ENCODE data around the gene MEIKIN. TPM values are rescaled to one million over a fixed set of nuclear protein-coding genes. Genes with fewer than 3 reads are reported as not detected.

The MEIKIN gene
- total RNA-seq, 1 experiment from 2014 or later, result not detected

GRCh38 chr5:131765261-131765660 is 180.2 kb downstream of the MEIKIN start:
- H3K4me3 ChIP-seq, result no peak overlapping the region
- H3K4me1 ChIP-seq, result no peaks in the 10 kb centered on the region
- DNase-seq, result no peak
- 0 out of 2 replicates have a peak, but pooled peaks cover 2% of the 10 kb centered on the region for H3K36me3 ChIP-seq
- no peaks in the 10 kb centered on the region for H3K9me3 ChIP-seq (replicated peaks)
- H3K27me3 ChIP-seq, result no peaks in the 10 kb centered on the region
- H3K27ac ChIP-seq, result no peak overlapping the region

GRCh38 chr5:131763968-131764367 is 181.5 kb downstream of the MEIKIN start:
- Histone ChIP-seq H3K36me3 (0 out of 2 replicates have a peak, but pooled peaks cover 2% of the 10 kb centered on the region), H3K4me1 (no peaks in the 10 kb centered on the region), H3K27me3 (no peaks in the 10 kb centered on the region), H3K9me3 (replicated peaks) (no peaks in the 10 kb centered on the region), H3K4me3 (no peak overlapping the region), H3K27ac (no peak overlapping the region)
- DNase-seq, result no peak

- DNase-seq, result no peak
- H3K9me3 ChIP-seq (replicated peaks), result no peaks in the 10 kb centered on the region
These were observed 184.7 kb downstream of the MEIKIN start for GRCh38 chr5:131760793-131761192.

GRCh38 chr5:131759704-131760103 is 185.8 kb downstream of the MEIKIN start:
- no peak for DNase-seq
- H3K36me3 ChIP-seq, result 0 out of 2 replicates have a peak, but pooled peaks cover 2% of the 10 kb centered on the region
- no peaks in the 10 kb centered on the region for H3K4me1 ChIP-seq
- H3K9me3 ChIP-seq (replicated peaks), result no peaks in the 10 kb centered on the region
- H3K4me3 ChIP-seq, result no peak overlapping the region
- no peak overlapping the region for H3K27ac ChIP-seq
- no peaks in the 10 kb centered on the region for H3K27me3 ChIP-seq

More at GRCh38 chr5:131760793-131761192, 184.7 kb downstream of the MEIKIN start:
- Histone ChIP-seq H3K27ac (no peak overlapping the region), H3K27me3 (no peaks in the 10 kb centered on the region), H3K4me1 (no peaks in the 10 kb centered on the region), H3K36me3 (0 out of 2 replicates have a peak, but pooled peaks cover 2% of the 10 kb centered on the region), H3K4me3 (no peak overlapping the region)

GRCh38 chr5:131758520-131758900 is 187.0 kb downstream of the MEIKIN start:
- H3K4me1 ChIP-seq, result no peaks in the 10 kb centered on the region
- DNase-seq, result no peak
- no peaks in the 10 kb centered on the region for H3K27me3 ChIP-seq
- H3K9me3 ChIP-seq (replicated peaks), result no peaks in the 10 kb centered on the region
- no peaks in the 10 kb centered on the region for H3K36me3 ChIP-seq
- H3K27ac ChIP-seq, result no peak overlapping the region
- H3K4me3 ChIP-seq, result no peak overlapping the region

GRCh38 chr5:131757830-131758519 is 187.5 kb downstream of the MEIKIN start:
- Histone ChIP-seq H3K4me1 (no peaks in the 10 kb centered on the region), H3K27me3 (no peaks in the 10 kb centered on the region), H3K36me3 (no peaks in the 10 kb centered on the region), H3K27ac (no peak overlapping the region), H3K4me3 (no peak overlapping the region), H3K9me3 (replicated peaks) (no peaks in the 10 kb centered on the region)
- no peak for DNase-seq

Other genes with a start within 250 kb of the MEIKIN start
- gene FNIP1, start 148.6 kb downstream of the MEIKIN start, total RNA-seq (2014; rRNA removed; shearing (Covaris generic)), result 23.1 and 28.6 TPM in 2 replicates
- gene ACSL6, start 66.0 kb upstream of the MEIKIN start, total RNA-seq (2014; rRNA removed; shearing (Covaris generic)), result not detected in 2 replicates
- not detected in 2 replicates for gene IL3, start 115.0 kb upstream of the MEIKIN start, total RNA-seq (2014; rRNA removed; shearing (Covaris generic))
- not detected in 2 replicates for gene CSF2, start 128.1 kb upstream of the MEIKIN start, total RNA-seq (2014; rRNA removed; shearing (Covaris generic))